Measurements from ENCODE around the gene FHAD1. TPM values are rescaled to one million over a fixed set of nuclear protein-coding genes. Genes with fewer than 3 reads are reported as not detected.

The FHAD1 gene
- total and polyA plus RNA-seq, 9 of the 15 experiments (the other 6 are each of a cell fraction or from before 2014, with no cell fraction given) = 0.32 to 2.1 (median 1.5) TPM; not detected in 1

DNA sequence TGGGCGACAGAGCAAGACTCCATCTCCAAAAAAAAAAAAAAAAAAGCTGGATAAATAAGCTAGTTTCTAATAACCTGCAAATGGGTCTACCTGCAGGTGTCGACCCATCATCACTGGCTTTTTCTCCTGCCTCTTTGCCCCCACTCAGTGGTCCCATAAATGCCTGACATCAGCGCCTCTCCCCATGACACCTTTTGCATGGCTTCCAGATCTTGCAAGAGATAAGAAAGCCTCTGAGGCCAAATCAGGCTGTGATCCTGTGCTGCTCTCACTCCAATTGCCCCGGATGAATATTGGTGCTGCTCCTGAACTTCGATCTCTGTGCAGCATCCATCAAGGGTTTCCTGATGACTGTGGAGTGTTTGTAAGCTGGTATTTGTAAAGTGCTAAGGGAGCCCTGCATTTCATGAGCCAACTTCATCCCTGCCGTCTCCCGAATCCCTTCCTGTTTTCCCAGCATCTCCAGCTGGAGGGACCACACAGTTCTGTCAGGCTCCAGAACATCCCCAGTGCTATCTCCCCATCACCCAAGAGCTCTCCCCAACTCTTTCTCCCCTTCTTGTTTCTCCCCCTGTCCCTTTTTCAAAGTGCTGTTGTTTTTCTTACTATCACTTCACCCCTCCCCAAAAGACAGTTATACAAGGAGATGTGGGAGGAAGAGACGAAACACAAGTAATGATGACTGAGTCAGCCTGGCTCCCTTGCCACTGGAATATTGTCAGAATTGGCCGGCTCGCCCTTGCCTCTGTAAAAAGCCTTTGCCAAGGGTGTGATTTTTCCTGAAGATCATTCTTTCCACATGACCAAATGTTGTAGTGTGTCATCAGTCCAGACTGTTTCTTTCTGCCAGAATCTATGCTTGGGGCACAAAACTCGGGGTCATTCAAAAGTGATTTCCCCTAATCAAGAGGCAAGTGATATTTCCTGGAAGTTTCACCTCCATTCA is 159.9 kb downstream of the FHAD1 start (continued):
- TF ChIP-seq MYC (IDR thresholded peaks at IDR 0.05; ENCODE audit: low read depth, low read length) (no peak), MYC (CRISPR knock-in tag; IDR thresholded peaks at IDR 0.05; ENCODE audit: borderline replicate concordance, low read depth) (no peak), SAFB (IDR thresholded peaks at IDR 0.05; ENCODE audit: borderline replicate concordance, low read depth, low read length) (no peak)

DNA sequence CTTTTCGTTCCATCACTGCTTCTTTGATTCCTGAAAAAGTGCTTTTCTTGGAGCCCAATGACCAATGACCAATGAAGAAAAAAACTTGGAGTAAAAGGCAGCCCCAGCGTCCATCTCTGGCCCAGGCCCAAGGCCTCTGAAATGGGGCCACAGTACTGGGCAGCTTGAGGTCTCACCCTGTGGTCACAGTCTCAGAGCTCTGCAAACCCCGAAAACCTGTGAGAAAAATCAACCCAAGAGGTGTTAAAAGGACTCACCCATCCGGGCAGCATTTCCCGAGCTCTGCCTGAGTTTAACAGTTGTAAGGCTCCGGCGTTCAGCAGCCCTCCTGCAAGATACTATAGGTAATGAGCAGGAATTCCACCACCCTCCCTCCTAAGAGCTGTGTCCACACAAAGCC is 160.6 kb downstream of the FHAD1 start:
- H4K20me1 ChIP-seq (replicated peaks; ENCODE audit: control insufficient read depth, insufficient read depth, low read length) = peaks cover 9% of the 10 kb centered on the region
- FAIRE-seq = no peak
- POLR2A ChIA-PET = no interaction called here
- TF ChIP-seq ZNF408 (CRISPR knock-in tag; IDR thresholded peaks at IDR 0.05; ENCODE audit: low read depth) (no peak), ZNF780A (CRISPR knock-in tag; IDR thresholded peaks at IDR 0.05) (no peak), SMARCB1 (IDR thresholded peaks at IDR 0.05; ENCODE audit: insufficient read length, low read depth) (no peak), MEF2D (tag; conservative IDR thresholded peaks at IDR 0.05; ENCODE audit: low read depth) (no peak), FUS (optimal IDR thresholded peaks at IDR 0.05; ENCODE audit: low read depth, low read length) (no peak), ZNF23 (CRISPR knock-in tag; IDR thresholded peaks at IDR 0.05) (no peak), ZNF12 (CRISPR knock-in tag; IDR thresholded peaks at IDR 0.05) (no peak), ZNF274 (IDR thresholded peaks at IDR 0.05; ENCODE audit: borderline replicate concordance, low read depth, low read length) (no peak), ZKSCAN1 (IDR thresholded peaks at IDR 0.05; ENCODE audit: low read depth, low read length) (no peak), NCOA4 (IDR thresholded peaks at IDR 0.05; ENCODE audit: partially characterized antibody) (no peak)
- TF ChIP-seq, protein P1, sequence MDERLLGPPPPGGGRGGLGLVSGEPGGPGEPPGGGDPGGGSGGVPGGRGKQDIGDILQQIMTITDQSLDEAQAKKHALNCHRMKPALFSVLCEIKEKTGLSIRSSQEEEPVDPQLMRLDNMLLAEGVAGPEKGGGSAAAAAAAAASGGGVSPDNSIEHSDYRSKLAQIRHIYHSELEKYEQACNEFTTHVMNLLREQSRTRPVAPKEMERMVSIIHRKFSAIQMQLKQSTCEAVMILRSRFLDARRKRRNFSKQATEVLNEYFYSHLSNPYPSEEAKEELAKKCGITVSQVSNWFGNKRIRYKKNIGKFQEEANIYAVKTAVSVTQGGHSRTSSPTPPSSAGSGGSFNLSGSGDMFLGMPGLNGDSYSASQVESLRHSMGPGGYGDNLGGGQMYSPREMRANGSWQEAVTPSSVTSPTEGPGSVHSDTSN (CRISPR knock-in tag; IDR thresholded peaks at IDR 0.05; ENCODE audit: low read depth) = no peak
- TF ChIP-seq, protein P1 (tag; conservative IDR thresholded peaks at IDR 0.05; ENCODE audit: low read depth) = no peak
- H3K27me3 ChIP-seq (ENCODE audit: control insufficient read depth in 2 of 2, insufficient read depth in 2 of 2, low read length in 2 of 2) = peaks cover 3 to 14% of the 10 kb centered on the region in 2 experiments; a peak in 4 of 5 replicates
- peaks cover 21 to 33% of the 10 kb centered on the region in 2 experiments; a peak in 4 of 5 replicates for H3K4me1 ChIP-seq (replicated peaks in 1 of 2; ENCODE audit: control insufficient read depth in 2 of 2, insufficient read depth in 2 of 2, low read length in 2 of 2)
- H3K4me2 ChIP-seq (ENCODE audit: insufficient read depth, low read length) = no peak overlapping the region
- no peak for ATAC-seq
- no peak overlapping the region for H2AFZ ChIP-seq (ENCODE audit: low read depth, low read length)
- in situ Hi-C loops (cut with MboI) = no loop called here
- H3K9ac ChIP-seq (ENCODE audit: insufficient read depth in 1 of 2, low read depth in 2 of 2, low read length in 2 of 2) = no peak overlapping the region
- H3K4me3 ChIP-seq = no peak overlapping the region
- H3K27ac ChIP-seq (ENCODE audit: extremely low read depth, low read depth, low read length) = no peak overlapping the region
- peaks cover 25% of the 10 kb centered on the region for H3K79me2 ChIP-seq (ENCODE audit: control insufficient read depth, insufficient read depth, low read length)
- CTCF ChIA-PET (ENCODE audit: low intra/inter-chr PET ratio) = interaction anchor here (0.6 kb wide), 1 partner anchor 116 kb away, joined by 3 read pairs; the partner anchor contains the start of gene CASP9
- no TSS peak for BruUV-seq (replicated peaks)
- peaks cover 1% of the 10 kb centered on the region; the same call in 1 of the 3 replicates for H3K36me3 ChIP-seq (ENCODE audit: control insufficient read depth, insufficient read depth, low read length)
- 16% methylated on average over 7 of the region's 7 CpGs for WGBS (ENCODE audit: insufficient coverage, low coverage, missing lambda C conversion rate)
- DNase-seq (ENCODE audit: extremely low read depth in 1 of 4, low spot score in 3 of 4) = no peak
- H3K9me3 ChIP-seq (replicated peaks; ENCODE audit: control insufficient read depth, insufficient read depth, low read depth, low read length) = no peaks in the 10 kb centered on the region
- intact Hi-C loops (cut with micrococcal nuclease) = no loop called here
- H3K9me1 ChIP-seq (ENCODE audit: control insufficient read depth, insufficient read depth, low read length) = no peaks in the 10 kb centered on the region

All from K562 (cell line).